Measurements from ENCODE around the gene URM1.
A peak's percentile ranks its signal among the peaks of the same experiment; 100 is the strongest.

The URM1 gene

DNA sequence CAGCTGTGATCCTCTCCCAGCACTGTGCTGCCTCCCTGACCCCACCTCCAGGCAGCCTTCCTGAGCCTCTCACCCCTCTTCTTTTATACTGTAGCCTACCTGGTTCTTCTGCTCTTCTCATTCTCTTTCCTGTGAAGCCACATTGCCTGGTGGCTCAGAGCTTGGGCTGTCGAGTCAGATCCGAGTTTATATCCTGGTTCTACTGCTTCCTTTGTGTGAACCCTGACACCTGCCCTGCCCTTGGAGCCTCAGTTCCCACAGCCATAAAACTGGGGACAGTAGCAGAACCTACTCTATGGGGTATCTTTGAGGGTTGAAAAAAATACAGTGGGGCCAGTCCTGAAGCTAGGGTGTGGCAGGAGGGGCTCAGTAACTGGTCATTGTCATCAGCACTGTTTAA is 22.0 kb upstream of the URM1 start:
- DNase-seq (ENCODE audit: low spot score): no peak

- no peak for DNase-seq (ENCODE audit: low spot score)
Measured at GRCh38 chr9:128349772-128350171, 21.4 kb upstream of the URM1 start.

- DNase-seq (ENCODE audit: low spot score): no peak
Measured at GRCh38 chr9:128355451-128355850, 15.7 kb upstream of the URM1 start.

GRCh38 chr9:128358090-128358489 is 13.1 kb upstream of the URM1 start:
- no peak for DNase-seq (ENCODE audit: low spot score)

DNA sequence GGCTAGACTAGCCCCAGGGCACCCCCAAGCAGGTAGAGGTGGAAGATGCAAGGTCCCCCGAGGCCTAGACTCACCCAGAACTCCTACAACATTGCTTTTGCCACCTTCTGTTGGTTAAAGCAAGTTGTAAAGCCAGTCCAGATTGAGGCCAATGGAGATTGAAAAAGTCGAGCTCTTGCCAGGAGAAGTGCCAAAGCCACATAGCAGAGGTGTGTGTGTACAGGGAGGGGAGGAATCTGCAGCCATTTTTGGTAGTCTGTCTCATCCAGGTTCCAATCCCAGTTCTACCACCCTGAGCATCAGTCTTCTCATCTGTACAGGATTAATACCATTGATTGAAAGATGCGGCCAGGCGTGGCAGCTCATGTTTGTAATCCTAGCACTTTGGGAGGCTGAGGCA is 12.3 kb upstream of the URM1 start:
- DNase-seq (ENCODE audit: low spot score): no peak

GRCh38 chr9:128360826-128361225 is 10.3 kb upstream of the URM1 start:
- no peak for DNase-seq (ENCODE audit: low spot score)

DNA sequence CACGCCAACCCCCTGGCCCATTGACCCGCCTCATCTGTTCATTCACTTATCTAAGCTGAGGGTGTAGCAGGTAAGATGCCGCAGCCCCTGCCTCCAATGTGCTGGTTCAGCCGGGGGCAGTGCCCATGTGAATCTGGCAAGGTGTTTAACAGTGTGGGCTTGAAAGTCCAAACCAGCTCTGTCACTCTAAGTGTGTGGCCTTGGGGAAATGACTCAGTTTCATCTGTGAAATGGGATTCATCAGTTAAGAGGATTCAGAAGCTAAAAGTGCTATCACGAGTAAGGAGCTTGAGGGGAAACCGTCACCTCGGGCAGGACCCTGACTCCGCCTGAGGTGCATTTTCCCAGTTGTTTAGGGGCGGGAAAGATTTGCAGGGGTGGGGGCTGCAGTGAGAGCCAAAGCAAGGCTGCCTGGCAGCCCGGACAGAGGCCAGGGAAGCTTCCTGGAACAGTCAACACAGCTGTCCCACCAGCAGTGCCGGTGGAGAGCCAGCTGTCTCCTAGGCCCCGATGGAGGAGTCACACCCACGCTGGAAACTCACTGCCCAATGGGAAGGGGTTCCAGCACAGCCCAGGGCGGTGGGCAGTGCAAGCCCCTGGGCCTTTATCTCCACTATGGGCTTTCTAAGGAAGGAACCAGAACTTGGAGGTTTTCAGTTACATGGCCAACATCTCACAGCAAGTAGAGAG is 9.7 kb upstream of the URM1 start:
- DNase-seq (ENCODE audit: low spot score): no peak

- DNase-seq (ENCODE audit: low spot score): peak; percentile 95
Measured at GRCh38 chr9:128361986-128362646, 9.1 kb upstream of the URM1 start.

DNA sequence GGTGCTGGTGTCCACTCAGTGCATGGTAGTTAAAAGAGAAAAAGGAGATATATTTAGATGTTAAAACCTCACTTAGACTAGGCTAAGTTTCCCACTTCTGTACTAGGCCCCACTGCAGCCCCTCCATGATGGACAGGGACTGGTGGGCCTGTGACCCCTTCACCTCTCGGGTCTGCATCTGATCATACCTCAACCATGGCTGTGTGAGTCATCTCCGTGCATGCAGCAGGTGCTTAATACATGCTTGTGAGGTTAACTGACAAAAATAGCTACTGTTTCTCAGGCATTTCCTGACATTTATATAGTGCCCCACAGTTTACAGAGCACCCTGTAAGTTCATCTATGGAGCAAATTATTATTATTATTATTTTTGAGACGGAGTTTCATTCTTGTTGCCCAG is 8.4 kb upstream of the URM1 start:
- no peak for DNase-seq (ENCODE audit: low spot score)

DNA sequence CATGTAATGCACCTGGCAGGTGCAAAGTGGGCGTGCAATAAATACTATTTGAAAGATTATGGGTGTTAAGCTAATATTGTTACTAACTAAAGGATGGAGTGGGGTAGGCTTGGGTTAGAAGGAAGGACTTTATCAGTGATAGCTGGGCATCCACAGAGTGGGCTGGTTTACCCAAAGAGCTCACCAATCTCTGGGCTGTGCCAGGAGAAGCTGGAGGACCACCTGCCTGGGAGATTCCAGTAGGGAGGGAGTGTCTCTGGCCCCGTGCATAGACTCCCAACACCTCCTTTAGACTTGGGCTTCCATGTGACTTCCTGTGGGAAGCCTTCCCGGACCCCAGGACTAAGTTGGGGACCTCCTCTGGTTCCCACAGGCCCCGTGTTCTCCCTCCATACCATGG is 5.6 kb upstream of the URM1 start:
- no peak for DNase-seq (ENCODE audit: low spot score)

DNA sequence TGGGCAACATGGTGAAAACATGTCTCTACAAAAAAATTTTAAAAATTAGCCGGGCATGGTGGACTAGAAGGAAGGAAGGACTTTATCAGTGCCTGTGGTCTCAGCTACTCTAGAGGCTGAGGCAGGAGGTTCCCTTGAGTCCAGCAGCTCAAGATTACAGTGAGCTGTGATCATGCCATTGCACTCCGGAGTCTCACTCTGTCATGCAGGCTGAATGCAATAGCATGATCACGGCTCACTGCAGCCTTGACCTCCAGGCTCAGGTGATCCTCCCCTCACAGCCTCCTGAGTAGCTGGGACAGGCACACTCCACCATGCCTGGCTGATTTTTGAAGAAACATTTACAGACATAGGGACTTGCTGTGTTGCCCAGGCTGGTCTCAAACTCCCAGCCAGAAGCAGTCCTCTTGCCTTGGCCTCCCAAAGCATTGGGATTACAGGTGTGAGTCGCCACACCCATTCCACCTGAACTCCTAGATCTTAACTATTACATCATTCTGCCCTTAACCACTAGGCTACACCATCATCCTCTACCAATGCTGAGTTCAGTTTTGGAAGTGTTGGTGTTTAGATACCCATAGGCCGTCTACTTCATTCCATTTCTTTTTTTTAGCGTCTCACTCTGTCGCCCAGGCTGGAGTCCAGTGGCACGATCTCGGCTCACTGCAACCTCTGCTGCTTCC is 2.0 kb upstream of the URM1 start:
- no peak for DNase-seq (ENCODE audit: low spot score)

DNA sequence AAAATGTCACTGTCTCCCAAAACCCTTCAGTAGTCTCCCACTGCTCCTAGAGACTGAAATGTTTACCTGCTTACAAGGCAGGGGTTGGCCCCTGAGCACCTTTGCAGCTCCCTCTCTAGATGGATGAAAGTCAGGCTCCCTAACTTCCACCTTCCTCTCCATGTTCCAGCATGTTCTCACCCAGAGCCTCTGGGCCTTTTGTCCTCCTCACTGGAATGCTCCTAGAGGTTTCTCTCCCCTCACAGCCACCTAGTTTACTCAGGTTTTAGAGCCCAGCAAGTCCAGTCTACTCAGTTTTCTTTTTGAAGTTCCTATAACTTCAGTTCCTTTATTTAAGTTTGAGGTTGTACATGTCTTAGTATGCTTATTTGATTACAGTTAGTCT is 815 bp upstream of the URM1 start:
- no peak for DNase-seq (ENCODE audit: low spot score)

DNA sequence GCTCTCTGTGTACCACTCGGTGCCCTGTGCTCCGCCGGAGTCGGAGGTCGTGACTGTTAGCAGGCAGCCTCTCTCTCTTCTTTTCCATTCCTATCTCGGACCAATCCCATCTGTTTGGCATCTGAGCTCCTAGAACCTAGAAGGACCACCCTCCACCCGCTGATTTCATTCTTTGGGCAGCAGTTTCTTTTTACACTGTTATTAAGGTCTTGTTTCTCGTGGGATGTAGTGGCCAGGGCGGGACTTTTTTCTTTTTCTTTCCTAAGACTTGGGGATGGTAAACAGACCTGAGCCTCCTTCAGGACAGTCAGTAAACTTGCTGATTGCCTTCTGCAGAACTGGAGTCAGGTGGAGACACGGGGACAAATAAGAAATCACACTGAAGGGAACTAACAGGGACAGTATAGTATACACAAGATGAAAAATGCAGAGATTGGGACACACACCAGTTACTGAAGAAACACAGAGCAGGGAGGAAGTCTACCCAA is 500 bp downstream of the URM1 start:
- no peak for DNase-seq (ENCODE audit: low spot score)

- no peak for DNase-seq (ENCODE audit: low spot score)
Measured at GRCh38 chr9:128372188-128372641, 1.0 kb downstream of the URM1 start.

DNA sequence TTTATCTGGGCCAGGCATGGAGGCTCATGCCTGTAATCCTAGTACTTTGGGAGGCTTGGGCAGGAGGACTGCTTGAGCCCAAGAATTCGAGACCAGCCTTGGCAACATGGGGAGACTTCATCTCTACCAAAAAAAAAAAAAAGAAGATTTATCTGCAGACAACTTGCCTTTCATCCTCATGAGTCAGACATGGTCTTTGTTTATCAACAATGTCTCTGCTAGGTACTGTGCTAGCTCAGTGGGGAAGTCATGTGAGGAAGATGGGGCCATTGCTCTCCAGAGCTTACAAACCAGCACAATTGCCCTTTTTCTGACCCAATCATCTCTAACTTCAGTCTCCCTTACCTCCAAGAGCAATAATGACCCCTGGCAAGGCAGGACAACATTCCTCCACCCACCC is 1.6 kb downstream of the URM1 start:
- DNase-seq (ENCODE audit: low spot score): no peak

DNA sequence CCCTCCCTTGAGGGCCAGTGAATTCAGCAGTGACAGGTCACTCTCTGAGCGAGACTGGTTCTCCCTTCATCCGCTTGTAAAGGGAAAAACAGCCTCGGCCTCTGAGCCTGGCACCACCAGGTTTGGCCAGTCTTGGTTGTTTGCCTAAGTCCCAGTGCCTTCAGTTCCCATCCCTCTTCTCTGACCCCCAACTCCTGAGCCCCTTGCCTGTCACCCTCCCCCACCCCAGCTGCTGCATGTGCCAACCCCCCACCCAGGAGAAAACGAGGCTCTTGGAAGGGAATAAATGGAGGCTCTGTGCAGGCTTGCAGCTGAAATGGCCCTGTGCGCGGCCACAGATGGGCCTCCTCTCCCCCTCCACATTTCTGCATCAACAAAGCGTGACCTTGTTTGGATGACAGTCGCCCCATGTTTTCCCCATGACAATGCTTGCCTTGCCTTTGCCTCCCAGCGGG is 3.1 kb downstream of the URM1 start:
- DNase-seq (ENCODE audit: low spot score): no peak

- no peak for DNase-seq (ENCODE audit: low spot score)
Measured at GRCh38 chr9:128375865-128376264, 4.7 kb downstream of the URM1 start.

DNA sequence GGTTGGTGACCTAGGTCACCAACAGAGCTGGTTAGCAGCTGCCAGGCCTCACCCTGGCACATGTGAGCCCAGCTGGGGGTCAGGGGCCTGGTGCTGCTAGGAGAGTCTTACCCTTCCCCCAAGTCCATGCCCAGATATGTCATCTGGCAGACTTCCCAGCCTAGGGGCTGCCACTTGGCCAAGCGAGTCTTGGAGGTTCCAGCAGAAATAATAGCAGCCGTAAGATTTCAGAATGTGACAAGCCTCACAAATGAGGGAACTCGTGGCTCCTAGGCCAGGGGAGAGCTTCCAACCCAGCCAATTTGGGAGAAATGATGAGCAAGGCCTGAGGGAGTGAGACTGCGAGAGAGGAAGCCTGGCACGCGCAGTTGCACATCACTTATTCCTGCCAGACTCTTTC is 11.1 kb downstream of the URM1 start:
- DNase-seq (ENCODE audit: low spot score): no peak

GRCh38 chr9:128383007-128383753 is 12.0 kb downstream of the URM1 start:
- DNase-seq (ENCODE audit: low spot score): no peak

DNA sequence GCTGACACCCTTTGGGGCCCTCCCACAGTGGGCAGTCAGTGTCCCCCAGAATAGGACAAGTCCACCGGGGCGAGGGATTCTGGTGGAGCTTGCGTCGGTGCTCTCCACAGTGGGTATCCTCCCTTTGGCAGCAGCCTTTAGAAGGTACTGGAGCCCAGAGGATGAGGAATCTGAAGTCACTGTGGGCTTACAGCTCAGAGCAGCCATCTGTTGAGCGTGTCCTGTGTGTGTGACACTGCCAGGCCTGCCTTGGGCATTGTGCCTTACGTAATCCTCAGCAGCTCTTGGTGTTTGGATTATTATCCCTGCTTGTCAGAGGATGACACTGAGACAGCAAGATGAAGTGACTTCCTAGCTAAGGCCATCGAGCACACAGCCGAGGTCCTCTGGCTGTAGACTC is 12.6 kb downstream of the URM1 start:
- no peak for DNase-seq (ENCODE audit: low spot score)

- DNase-seq (ENCODE audit: low spot score): no peak
Measured at GRCh38 chr9:128384801-128385495, 13.8 kb downstream of the URM1 start.

All from HuH-7.5 (cell line).